Measurements from ENCODE around the gene KCNMA1.
"Not testable (repeated sequence)": the region's sequence is repeated elsewhere in the genome, so short reads cannot be mapped to it uniquely, and the experiment has no call there.

The KCNMA1 gene

DNA sequence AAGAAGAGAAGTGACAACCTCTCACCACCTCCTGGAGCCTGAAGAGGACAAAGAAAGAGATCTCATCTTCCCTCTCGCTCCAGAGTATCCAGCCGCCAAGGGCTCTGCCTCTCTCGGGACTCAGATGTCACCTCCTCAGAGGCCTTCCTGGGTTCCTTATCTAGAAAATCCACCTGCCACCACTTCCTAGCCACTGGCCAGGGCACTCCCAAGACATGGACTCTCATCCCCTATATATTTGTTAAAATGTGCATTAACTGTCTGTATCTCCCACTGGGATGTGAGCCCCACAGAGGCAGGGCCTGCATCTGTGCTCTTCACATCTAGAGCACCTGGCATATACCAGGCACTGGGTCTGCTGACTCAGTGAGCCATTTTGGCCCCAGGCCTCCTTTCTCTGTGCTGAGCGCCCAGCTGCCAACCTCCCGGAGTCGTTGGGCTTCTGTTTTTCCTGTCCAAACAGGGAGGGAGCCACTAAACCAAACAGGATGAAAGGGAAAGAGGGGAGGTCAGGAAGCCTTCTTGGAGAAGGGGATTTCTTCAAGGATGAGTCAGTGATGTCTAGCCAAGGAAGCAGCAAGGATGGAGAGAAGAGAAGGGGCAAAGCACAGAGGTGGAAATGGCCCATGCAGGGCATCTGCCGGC, 58.9 kb downstream of the KCNMA1 start:
- no peak for DNase-seq

DNA sequence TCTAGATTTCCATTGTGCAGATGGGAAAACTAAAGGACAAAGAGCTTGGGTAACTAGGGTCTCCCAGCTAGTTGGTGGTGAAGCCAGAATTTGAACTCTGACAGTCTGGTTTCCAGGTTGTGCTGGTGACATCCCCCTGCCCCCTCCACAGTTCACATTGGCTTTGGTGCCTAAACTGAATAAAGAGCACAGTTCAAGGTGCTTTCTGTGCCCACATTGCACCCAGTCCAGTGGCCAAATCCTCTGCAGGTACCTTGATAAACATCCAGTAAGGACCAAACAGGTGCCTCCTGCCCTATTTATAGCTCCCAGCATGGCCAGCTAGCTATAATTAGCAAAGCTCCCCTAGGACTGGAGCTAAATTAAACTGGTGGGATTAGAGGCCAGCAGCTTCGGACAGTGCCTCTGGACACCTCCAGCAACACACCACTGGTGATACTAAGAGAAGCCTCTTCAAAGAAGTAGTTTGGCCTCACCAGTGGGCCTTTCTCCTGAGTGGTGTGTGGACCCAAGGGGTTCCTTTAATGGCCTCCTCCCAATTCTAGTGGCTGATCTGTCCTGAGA, 59.9 kb downstream of the KCNMA1 start:
- DNase-seq = no peak

DNA sequence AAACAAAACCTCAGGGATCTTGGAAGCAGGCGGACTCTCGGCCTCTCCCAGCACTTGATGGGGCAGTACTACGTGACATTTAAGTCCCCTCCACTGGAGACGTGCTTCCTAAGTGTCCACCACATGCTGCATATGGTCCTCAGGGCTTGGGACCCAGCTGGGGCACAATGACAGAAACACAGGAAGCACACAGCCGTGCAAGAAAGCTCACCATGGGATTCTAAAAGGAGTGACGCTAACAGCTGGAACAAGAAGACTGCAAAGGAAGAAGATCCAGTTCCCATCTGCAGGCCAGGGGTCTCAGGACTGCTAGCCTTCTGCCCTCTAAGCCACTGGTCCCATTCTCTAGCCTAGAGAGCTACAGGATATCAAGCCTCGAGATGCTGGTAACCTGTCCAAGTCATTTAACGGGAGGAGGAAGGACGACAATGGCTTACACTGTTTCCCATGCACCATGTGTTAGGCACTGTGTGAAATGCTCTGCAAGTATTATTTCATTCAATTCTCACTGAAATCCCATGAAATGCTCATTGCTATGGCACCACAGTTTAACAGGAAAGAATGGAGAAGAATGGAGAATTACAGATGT, 61.1 kb downstream of the KCNMA1 start:
- no peak for DNase-seq

DNA sequence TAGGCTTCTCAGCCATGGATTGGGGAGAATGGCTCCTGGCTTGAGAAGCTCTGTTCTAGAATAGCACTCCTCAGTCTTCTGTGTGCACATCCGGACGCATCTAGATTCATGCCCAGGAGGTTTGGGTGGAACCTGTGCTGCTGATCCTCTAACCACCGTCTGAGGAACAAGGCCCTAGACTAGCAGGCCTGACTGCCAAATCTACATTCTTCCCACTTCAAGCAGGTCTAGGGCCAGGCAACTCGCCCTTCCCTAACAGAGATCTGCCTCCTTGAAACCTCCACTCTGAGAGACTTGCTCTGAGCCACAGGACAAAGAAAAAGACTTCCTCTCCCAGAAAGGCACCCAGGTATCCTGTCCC, 61.6 kb downstream of the KCNMA1 start:
- no peak for DNase-seq

DNA sequence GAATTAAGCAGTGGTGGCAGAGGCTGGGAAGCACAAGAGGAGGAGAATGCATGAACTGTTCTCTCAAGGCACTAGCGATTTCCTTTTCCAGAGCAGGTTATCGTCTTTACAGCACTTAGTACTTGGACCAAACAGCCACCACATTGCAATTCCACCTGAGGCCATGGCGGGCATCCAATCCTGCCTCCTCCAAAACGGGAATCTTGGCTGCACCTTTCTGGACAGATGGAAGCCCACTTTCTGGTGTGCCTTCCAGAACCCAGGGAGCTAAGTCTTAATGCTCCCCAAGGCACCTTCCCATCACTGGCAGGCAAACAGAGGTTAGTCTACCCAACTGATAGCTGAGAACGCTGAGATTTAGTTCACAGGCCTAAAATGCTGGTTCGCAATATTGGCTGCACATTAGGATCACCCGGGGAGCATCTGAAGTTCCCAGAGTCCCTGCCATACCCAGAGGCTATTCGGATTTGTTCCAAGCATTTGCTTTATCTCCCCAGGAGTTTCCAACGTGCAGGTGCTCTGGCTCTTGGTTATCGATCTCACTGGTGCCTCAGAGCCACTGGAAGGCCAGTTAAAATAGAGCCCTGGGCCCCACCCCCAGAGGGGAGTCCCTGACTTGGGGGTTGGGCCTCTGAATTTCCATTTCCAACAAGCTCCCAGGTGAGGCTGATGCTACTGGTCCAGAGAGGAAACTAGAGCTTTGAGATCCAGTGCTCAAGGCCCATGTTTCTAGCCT, 62.2 kb downstream of the KCNMA1 start:
- DNase-seq = no peak

DNA sequence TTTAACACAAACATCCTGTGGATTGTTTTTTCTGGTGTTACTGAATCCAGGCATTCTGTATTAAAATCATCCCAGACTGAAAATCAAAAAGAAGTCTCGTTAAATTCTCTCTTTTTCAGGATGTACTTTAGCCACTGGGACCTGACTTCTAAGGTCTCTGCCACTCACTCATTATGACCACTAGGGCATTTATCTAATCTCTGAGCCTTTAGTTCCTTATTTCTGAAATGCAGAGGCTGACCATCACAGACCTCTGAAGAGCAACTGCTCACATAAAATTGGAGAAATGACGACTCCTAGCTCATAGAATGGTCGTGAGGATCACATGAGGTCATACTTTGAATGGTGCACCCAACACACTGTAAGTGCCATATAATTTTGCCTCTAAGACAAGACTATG, 63.2 kb downstream of the KCNMA1 start:
- no peak for DNase-seq

DNA sequence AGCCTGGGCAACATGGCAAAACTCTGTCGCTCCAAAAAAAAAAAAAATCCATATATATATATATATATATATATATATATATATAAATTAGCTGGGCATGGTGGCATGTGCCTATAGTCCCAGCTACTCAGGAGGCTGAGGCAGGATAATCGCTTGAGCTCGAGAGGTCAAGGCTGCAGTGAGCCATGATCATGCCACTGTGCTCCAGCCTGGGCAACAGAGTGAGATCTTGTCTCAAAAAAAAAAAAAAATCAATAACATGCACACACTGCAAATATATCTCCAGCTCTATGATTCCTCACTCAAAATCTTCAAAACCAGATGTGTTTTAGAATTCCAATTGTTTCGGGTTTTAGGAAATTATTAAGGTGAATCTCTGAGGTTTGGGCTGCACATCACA, 65.1 kb downstream of the KCNMA1 start:
- not testable (repeated sequence) for DNase-seq

DNA sequence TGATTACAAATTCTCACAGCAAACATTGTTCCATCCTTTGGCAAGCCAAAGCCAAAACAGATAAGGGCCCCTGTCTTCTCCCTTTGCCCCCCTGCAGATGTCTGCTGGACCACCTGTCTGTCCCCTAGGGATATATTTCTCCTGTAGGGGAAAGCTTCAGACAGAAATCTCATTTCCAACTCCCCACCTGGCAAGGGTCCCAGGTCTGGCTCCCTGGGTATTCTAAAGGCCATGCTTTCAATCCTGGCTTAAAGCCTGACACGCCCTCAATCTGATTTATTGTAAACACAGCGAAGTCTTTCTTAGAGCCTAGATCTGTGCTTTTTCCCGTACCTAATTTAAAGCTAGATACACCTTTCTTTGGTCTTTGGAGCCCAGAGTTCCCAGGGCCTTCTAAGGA, 66.1 kb downstream of the KCNMA1 start:
- DNase-seq = no peak

DNA sequence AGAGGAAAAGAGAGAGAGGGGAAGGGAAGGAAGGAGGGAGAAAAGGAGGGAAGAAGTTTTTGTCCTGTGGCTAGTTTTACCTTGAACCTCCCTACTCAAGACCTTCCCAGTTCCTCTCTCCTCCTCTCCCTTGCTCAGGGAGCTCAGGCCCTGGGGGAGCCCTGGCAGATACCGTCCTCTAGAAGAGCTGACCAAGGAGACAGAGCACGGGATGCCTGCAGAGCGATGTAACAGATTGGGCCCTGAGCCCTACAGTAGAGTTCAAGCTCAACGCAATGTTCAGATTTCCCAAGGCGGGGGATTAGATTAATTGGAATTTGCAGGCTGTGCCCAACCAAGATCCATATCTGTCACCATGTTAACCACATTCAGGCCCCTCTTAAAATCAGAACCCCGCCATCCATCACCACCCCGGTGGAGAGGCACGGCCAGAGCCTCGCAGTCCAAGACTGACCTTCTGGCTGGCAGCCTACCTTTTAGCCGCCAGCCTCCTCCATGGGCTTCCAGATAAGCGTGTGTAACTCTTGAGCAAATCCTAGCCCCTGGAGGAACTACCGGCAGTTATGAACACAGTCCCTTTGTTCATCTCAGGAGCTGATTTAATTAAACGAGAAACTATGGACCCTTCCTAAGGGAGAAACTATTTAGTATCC, 70.6 kb downstream of the KCNMA1 start:
- DNase-seq = no peak

DNA sequence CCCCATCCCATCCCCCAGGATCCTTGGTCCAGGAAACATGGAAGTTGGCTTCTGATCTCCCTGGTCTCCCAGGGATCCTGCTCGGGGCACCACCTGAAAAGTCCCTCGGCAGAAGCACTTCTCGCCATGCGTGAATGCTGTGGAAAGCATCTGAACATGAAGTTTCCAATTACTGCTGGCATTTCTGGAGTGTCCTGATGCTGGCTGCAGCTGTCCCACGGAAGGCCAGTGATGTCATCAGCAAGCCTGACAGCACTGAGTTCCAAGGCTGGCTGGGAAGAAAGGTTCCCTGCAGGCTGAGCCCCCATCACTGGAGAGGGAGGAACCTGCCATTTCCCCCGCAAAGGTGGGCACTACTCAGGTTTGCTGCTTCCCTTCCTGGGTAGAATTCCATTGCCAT, 71.4 kb downstream of the KCNMA1 start:
- no peak for DNase-seq

DNA sequence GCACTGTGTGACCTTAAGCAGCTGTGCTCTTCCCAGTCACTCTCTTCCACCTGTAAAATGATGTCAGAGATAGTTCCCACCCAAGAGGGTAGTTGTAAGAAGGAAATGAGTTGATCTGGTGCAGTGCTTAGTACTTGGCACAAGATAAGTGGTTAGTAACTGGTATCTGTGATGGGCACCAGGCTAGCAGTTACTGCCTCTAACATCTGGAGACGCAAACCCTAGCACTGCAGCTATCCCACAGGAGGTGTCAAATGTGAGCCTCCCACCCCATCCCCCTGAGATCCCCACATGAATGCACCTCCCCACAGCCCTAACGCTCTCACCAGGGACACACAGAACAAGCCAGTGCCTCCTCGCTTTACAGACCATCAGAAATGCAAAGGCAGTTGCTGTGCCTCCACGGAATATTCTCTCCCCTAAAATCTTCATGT, 72.0 kb downstream of the KCNMA1 start:
- no peak for DNase-seq

DNA sequence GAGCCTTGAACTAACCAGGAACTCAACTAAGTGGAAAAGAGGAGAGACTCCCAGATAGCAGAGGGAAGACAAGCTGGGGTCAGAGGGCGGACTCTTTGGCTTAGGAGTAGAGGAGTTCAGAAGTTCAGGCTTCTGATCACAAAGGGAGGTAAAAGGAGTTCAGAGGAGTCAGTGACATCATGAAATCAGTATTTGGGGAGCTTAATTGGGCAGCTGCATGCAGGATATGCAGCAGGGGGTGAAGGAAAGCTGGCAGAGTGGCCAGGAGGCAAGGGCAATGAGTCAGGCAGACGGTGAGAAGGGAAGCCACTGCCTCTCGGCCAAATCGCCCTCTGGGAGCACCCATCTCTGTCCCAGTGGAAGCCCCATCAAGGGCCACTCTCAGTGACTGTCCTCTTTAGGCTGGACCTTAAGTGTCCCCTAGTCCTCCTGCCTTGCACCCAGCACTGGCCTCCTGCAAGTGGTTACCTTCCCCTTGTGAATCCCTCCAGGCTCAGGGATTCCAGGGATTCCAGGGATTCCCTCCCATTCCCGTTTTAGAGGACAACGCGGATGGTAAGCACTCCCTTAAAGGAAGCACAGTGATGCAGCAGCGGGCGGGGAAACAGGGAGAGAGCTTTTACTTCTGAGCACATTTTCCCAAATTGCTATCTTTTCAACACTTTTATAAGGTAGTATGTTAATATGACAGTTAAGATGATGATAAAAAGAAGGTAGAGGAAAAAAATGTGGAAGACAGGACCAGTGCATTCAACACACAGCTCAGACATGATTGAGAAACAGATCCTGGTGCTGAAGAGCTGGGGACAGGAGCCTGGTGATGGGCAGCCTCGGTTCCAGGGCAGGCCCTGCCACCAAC, 72.6 kb downstream of the KCNMA1 start:
- no peak for DNase-seq

DNA sequence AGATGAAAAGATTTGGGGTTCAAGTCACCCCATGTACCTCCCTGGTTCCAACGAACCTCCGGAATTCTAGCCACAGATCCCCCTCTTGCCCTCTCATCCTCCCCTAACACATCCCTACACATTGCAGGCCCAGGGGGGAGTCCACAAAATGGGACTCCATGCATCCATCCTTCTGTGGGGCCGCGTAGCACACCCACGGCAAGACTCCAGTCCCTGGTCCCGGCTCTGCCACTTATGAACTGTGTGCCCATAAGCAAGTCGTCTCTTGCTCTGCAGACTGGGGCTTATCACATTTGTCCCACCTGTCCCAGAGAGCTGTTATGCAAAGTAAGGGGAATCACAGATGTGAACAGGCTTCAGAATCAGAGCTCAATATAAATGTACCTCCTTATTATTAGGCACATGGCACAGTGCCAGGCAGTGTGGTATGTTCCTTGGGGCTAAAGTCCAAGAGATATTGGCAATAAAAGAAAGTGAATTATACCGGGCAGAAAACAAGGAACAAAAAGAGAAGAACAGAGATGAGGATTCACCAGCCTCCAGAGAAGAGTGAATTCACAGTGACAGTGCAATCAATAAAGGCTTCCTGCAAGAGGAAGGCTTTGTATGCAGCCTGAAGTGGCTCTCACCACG, 73.9 kb downstream of the KCNMA1 start:
- no peak for DNase-seq

DNA sequence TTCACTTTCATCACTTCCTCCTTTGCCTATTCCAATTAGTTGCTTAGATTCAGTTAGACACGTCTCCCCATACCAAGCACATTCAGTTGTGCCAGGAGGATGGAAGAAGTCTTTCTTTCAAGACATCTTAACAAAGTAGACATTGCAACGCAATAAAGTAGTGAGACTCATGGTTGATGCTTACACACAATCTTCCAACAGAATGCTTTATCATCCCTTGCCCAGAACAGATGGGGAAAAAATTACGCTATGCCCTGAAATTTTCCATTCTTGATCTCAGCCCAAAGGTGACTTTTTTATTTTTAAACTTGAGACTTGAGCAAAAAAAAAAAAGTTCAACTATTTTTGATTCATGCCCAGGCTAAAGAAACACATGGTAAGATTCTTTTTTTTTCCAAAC, 74.9 kb downstream of the KCNMA1 start:
- no peak for DNase-seq

DNA sequence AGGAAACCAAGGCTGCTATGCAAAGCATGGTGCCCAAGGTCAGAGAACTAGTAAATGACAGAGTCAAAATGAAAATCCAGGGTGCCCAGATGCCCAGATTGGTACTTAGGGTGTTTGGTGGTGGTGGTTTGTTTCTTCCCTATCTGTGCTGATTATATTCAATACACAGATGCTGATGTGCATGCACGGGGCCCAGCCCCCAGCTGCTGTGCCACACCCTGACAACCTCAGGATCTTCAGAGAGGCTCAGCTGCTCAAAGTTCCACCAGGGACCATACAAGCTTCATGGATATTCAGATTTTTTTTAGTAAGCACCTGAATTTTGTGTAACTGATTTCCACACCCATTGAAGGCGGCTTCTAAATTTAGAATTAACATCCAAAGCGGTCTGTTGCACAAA, 75.6 kb downstream of the KCNMA1 start:
- no peak for DNase-seq

DNA sequence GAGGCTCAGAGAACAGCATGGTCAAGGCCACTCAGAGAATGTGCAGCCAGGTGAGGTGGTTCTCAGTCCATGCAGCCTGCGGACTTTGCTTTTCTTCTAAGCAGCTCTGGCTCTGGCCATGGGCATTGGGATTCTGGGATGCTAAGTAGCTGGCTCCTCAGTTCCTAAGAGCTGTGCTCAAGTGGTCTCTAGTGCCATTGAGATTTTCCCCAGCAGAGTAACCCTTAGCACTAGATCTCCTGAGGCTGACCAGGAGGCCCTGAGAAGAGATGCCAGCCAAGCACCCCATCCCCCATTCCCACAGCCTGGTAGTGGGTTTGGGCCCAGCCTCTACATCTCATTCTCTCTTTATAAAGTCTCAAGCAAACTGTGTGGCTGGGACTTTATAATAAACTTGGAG, 77.1 kb downstream of the KCNMA1 start:
- no peak for DNase-seq

DNA sequence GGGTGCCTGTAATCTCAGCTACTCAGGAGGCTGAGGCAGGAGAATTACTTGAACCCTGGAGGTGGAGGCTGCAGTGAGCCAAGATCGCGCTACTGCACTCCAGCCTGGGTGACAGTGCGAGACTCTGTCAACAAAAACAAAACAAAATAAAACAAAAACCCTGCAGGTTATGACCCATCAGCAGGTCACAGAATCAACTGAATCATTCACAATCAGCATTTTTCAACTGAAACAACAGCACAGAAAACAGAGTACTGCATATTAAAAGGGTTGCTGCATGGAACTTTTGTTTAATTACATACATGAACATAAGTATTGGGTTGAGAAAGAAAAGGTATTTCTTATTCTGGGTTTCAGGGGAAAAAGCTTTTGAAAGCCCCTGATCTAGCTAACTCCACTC, 77.6 kb downstream of the KCNMA1 start:
- DNase-seq = no peak

DNA sequence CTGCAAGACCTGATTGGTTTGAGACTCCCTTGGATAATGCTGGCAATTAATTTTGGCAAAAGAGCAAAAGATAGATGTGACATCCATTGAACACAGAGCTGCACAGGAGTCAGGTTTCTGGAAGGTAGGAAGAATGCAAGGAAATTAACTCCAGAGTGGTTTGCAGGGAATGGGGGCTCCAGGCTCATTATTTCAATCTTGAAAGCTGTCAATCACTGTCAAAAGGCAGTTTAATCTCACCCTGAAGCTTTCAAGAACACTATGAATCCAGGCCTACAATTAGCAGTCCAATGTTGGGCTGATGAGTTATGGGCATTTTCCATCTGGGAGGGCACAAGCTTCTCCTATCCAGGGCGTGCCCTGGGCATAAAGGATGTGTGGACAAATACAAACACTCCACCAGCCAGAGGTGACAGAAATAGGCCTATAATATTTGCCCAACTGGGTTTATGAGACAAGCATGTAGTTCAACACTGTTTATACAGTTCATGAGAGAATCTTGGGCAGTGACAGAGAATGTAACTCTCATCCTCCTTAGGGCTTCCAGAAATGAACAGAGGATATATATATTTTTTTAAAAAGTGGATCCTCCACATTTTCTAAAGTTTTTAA, 80.5 kb downstream of the KCNMA1 start:
- no peak for DNase-seq

DNA sequence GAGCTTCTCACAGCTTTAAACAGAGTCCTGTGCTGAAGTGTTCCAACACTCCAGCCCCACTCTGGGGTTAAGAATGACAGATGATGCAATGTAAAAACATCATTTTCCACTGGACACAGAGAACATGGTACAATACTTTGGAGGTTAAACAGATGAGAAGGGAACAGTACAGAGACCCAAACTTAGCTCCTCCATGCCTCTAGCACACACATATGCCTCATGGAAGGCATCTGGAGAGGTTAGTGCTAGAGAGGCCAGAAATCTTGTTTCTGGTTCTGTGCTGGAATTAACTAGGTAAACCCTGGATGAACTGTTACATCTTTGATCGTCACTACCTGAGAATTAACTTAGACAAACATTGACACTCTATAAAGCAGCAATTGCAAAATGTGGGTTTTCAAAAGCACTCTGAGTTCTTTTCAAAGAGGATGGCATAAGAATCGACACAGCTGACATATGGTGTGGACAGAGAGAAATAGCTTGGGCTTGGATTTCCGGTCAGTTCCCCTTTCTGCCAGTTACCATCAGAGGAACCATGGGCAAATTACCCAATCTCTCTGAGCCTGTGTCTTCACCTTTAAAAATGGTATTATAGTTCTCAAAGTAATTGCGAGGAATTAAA, 81.9 kb downstream of the KCNMA1 start:
- no peak for DNase-seq

DNA sequence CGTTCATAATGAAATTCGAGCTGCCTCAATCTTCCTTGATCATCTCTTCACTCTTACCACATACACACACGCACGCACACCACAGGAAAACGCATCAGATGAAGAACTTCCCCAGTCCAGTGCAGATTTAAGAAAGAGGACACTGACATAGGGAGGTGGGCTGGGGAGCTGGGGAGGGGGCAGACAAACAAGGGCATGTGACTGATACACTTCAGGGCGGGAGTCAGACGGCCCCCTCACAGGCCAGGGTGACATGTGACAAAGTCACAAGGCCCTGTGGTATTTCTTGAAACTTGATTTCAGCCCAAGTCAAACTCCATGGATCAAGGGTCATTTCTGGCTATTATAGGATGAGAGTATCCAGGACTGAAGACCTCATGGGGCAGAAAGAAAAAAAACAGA, 82.6 kb downstream of the KCNMA1 start:
- no peak for DNase-seq

DNA sequence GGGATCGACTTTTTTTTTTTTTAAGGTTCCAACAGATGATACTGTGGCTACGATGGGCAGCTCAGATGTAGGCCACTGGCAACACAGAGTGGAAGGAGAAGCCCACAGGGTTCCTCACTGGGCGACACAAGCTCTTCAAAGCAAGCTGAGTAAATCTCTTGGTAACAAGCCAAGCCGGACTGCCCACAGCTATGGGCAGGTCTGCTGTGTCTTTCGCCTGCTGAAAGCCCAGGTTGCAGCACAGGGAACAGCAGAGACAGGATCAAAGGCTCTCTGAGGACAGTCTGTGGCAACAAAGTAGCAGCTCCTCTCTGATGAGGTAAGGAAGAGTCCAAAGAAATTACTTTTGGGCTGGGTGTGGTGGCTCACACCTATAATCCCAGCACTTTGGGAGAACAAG, 83.6 kb downstream of the KCNMA1 start:
- DNase-seq = no peak

Measured in stimulated activated CD4-positive, alpha-beta T cell treated with anti-CD3 and anti-CD28 coated beads, Interleukin-2, amount 100 ng/mL, for 24 hours (primary cell).